ENCODE results near the gene CCDC85C.
A peak's percentile ranks its signal among the peaks of the same experiment; 100 is the strongest.

The CCDC85C gene

DNA sequence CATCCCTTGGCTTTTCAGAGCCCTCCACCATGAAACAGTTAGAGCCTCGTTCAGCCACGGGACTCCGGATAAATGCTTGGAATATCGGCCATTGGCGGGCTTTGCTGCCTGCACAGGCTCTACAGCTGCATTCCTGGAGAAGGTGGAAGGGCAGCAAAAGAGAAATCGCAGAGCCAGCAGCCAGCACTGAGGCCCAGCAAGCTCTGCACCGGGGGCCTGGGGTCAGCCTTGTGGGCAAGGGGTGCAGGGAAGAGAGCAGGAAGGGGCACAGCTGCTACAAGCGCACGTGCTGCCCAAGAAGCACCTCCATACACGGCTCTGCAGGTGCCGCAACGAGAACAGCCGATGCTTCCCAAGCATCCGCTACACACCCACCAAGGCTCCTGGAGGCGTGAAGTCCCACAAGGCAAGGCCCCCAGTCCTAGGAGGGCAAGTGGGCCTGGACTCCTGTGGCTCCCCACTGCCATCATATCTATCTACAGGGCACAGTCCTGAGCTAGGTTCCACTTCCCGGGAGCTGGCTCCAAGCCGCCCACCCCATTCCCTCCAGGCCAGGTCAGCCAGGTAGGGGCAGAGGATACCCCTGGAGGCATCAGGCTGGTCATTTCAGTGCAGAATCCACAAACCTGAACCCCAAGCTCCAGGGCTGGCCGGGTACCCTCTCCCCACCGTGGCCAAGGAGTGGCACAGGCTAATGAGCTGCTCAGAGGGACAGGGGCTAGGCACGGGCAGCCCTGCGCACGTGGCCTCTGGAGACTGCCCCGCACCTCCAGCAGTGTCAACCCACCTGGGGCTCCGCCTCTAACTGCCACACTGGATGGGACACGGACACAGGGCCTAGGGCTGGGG, 82.6 kb downstream of the CCDC85C start:
- peaks cover 8% of the 10 kb centered on the region for H3K4me1 Mint-ChIP-seq (ENCODE audit: low read depth)

DNA sequence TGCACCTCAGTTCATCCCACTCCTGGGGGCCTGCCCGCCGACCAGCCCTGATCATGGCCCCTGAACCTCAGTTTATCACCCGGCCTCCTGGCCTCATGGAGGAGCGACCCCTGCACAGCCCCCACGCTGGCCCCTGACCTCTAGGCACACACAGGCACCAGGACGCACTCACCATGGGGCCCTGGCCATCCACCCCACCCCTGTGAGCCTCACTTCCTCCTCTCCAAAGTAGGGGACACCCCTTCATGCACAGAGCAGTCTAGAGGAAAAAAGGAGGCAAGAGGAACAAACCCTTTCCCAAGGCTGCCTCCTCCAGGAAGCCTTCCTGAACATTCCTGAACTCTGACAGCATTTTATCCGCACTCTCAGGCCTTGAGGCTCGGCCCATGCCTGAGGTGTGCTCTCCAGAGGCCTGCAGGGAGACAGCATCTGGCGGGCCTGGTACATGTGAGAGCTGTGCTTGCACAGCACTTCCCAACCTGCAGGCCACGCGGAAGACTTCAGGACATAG, 83.4 kb downstream of the CCDC85C start:
- Mint-ChIP-seq H3K27ac (peak overlapping the region; percentile 55), H3K4me3 (no peak overlapping the region), H3K9me3 (no peaks in the 10 kb centered on the region), H3K4me1 (ENCODE audit: low read depth) (peaks cover 8% of the 10 kb centered on the region), H3K27me3 (no peaks in the 10 kb centered on the region), H3K36me3 (ENCODE audit: low read depth) (no peaks in the 10 kb centered on the region)
- no peak for DNase-seq

More for the DNA sequence above, 82.6 kb downstream of the CCDC85C start:
- no peak for DNase-seq
- H3K4me3 Mint-ChIP-seq = no peak overlapping the region
- H3K36me3 Mint-ChIP-seq (ENCODE audit: low read depth) = no peaks in the 10 kb centered on the region
- peak overlapping the region; percentile 55 for H3K27ac Mint-ChIP-seq
- H3K9me3 Mint-ChIP-seq = no peaks in the 10 kb centered on the region
- H3K27me3 Mint-ChIP-seq = no peaks in the 10 kb centered on the region

- Mint-ChIP-seq H3K4me1 (ENCODE audit: low read depth) (peaks cover 3% of the 10 kb centered on the region), H3K27me3 (no peaks in the 10 kb centered on the region), H3K36me3 (ENCODE audit: low read depth) (no peaks in the 10 kb centered on the region), H3K9me3 (no peaks in the 10 kb centered on the region), H3K4me3 (no peak overlapping the region), H3K27ac (no peak overlapping the region)
- no peak for DNase-seq
Observed at GRCh38 chr14:99519931-99520421, 84.0 kb downstream of the CCDC85C start.

DNA sequence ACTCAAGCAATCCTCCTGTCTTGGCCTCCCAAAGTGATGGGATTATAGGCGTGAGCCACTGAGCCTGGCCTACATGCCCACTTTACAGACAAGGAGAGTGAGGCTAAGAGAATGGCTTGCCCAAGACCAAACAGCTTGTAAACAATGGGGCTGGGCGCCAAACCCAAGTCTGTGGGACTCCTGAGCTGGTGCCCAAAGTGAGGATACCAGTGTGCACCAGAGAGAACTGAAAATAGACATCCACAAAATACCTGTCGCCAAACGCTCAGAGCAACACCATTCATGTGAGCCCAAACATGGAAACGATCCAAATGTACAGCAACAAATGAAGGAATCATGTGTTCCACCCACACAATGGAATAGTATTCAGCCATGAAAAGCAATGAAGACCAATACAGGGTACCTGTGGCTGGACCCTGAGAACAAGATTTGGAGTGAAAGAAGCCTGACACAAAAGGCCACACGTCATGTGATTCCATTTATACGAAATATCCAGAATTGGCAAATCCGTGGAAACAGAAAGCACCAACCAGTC, 84.6 kb downstream of the CCDC85C start:
- Mint-ChIP-seq H3K27me3 (no peaks in the 10 kb centered on the region), H3K27ac (no peak overlapping the region), H3K4me1 (ENCODE audit: low read depth) (no peaks in the 10 kb centered on the region), H3K36me3 (ENCODE audit: low read depth) (no peaks in the 10 kb centered on the region), H3K4me3 (no peak overlapping the region), H3K9me3 (no peaks in the 10 kb centered on the region)
- DNase-seq = no peak

- no peaks in the 10 kb centered on the region for H3K4me1 Mint-ChIP-seq (ENCODE audit: low read depth)
- H3K4me3 Mint-ChIP-seq = no peak overlapping the region
- no peaks in the 10 kb centered on the region for H3K27me3 Mint-ChIP-seq
- H3K9me3 Mint-ChIP-seq = no peaks in the 10 kb centered on the region
- no peak overlapping the region for H3K27ac Mint-ChIP-seq
- peaks cover 5% of the 10 kb centered on the region for H3K36me3 Mint-ChIP-seq (ENCODE audit: low read depth)
- peak; percentile 93 for DNase-seq
Observed at GRCh38 chr14:99518441-99519346, 85.3 kb downstream of the CCDC85C start.

- Mint-ChIP-seq H3K9me3 (no peaks in the 10 kb centered on the region), H3K27me3 (no peaks in the 10 kb centered on the region), H3K36me3 (ENCODE audit: low read depth) (peaks cover 10% of the 10 kb centered on the region), H3K27ac (no peak overlapping the region), H3K4me1 (ENCODE audit: low read depth) (no peaks in the 10 kb centered on the region), H3K4me3 (no peak overlapping the region)
- DNase-seq = no peak
Observed at GRCh38 chr14:99517643-99518381, 86.2 kb downstream of the CCDC85C start.

DNA sequence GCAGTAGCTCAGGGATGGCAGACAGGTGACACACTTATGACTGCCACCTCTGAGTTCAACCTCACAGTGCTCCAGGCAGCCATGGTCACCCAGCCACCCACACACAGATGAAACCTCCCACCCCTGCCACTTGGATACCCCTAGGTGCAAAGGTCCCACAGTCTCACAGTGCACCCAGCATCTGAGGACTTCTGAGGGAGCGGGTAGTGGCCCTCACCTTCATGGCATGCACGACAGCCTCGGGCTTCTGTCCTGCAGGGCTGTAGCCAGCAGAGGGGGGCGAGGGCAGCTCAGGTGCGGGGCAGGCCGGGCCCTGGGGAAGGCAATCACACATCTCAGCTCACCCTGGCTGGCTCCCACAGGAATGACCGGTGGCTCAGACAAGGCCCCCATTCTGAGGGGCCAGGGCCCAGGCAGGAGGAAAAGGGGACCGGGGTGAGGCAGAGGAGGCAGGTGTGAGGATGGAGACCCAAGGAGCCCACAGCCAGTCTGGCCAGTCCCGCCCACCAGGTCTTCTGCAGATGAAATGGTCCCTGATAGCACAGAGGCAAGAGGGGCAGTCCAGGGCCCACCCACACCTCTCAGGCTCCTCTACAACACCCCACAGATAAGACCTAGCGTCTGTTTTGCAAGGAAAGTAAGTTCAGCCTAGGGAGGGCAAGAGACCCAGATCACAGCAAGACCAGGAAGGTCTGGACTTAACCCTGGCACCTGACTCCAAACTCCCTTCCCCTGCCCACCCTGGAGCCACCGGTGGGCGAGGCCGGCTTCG, 87.0 kb downstream of the CCDC85C start:
- no peaks in the 10 kb centered on the region for H3K27me3 Mint-ChIP-seq
- peaks cover 16% of the 10 kb centered on the region for H3K36me3 Mint-ChIP-seq (ENCODE audit: low read depth)
- H3K4me1 Mint-ChIP-seq (ENCODE audit: low read depth) = no peaks in the 10 kb centered on the region
- DNase-seq = no peak
- H3K27ac Mint-ChIP-seq = no peak overlapping the region
- H3K4me3 Mint-ChIP-seq = no peak overlapping the region
- no peaks in the 10 kb centered on the region for H3K9me3 Mint-ChIP-seq

DNA sequence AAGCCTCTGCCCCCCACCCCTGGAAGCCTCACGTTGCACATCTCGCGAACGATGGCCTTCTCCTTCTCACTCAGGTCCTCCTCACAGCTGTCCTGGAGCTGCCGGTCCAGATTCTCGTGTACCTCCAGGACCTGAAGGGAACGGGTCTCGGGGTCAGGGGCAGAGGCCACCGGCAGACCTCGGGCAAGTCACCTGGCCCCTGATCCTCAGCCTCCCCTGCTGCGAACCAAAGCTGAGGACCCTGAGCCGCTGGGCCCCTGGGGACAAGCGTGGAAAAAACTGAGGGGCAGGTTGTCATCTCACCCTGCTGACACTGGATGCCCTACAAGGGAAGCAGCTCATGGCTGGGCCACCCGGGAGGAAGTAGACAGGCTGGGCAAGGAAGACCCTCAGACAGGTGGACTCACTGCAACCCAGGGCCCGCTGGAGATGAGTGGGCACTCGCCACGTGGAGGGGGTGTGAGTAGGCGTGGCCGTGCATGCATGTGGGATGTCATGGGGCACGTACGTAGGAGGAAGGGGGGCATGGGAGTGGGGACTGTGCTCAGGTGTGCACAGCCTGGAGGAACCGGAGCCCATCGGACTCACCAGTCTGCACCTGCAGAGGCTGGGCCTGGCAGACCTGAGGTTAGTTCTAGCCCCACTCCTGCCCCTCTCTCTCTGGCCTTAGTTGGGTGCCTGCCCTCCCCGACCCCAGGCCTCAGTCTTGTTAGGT, 87.7 kb downstream of the CCDC85C start:
- Mint-ChIP-seq H3K27me3 (no peaks in the 10 kb centered on the region), H3K9me3 (no peaks in the 10 kb centered on the region), H3K4me3 (no peak overlapping the region), H3K36me3 (ENCODE audit: low read depth) (peaks cover 23% of the 10 kb centered on the region), H3K4me1 (ENCODE audit: low read depth) (no peaks in the 10 kb centered on the region), H3K27ac (no peak overlapping the region)
- peak; percentile 28 for DNase-seq

DNA sequence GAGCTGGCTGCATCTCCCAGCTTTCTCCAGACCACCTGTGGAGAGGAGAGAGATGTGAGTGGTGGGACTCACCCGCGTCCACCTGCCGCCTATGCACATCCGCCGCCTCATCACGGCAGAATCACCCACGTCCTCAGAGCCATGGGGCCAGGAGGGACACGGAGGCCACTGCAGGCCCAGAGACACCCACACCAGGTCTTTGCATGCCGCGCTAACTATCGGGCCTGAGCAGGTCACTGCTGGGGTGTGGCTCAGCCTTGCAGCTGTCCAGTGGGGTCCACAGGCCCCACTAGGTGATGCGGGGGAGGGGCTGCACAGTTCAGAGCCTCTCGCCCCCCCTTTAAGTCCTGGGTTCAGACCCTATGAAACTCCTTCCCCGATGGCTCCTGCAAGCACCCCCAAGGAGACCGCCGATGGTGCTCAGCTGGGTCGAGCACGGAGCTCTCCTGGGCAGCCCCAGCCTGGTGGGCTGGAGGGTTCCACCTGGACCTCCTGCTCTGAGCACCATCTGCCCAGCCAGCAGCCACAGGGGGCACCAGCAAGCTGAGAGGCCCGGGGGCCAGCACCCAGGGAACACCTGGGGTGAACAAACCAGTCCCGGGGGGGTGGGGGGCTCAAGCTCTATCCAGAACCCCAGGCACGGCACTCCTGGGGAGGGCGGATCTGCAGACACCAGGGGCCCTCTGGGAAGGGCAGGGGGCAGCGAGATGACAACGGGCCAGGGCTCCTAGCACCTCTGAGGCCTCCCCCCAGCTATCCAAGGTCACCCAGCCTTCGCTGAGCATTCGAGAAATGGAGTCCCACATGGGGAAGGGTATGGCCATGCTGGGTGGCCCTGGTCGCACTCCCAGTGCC, 88.5 kb downstream of the CCDC85C start:
- H3K4me3 Mint-ChIP-seq = no peak overlapping the region
- DNase-seq = peak; percentile 27
- H3K9me3 Mint-ChIP-seq = no peaks in the 10 kb centered on the region
- peaks cover 31% of the 10 kb centered on the region for H3K36me3 Mint-ChIP-seq (ENCODE audit: low read depth)
- no peaks in the 10 kb centered on the region for H3K27me3 Mint-ChIP-seq
- no peak overlapping the region for H3K27ac Mint-ChIP-seq
- no peaks in the 10 kb centered on the region for H3K4me1 Mint-ChIP-seq (ENCODE audit: low read depth)

DNA sequence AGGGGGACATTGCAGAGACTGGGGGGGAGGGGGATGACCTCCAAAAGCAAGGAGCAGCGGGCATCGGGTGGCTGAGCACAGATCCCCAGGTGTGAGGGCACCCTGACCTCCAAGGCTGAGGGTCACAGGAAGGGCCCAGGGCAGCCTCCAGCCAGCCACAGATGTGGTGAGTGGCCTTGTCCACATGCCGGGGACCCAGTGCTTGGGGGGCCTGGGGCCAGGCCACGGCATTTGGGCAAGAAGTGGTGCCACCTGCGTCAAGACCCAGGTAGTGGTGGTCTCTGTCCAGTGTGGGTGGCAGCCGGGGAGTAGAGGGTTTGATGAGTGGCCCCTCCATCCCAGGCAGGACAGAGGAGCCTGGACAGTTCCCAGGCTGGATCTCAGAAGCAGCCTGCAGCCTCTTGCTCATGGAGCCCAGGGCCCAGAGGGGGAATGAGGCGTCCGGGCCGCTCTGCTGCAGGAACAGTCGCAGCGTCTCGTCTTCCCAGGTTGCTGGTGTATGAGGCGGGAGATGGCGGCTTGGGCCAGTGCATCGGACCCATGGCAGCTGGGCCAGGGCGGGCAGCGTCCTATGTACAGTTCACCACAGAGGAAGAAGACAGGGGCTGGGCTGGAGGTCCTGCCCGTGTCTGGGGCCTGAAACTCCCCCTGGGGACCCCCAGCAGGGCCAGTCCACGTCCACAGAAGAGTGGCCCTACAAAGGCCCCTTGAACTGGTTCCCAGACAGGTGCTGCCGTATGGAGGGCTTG, 89.3 kb downstream of the CCDC85C start:
- H3K4me3 Mint-ChIP-seq = no peak overlapping the region
- no peaks in the 10 kb centered on the region for H3K9me3 Mint-ChIP-seq
- DNase-seq = peak; percentile 29
- no peak overlapping the region for H3K27ac Mint-ChIP-seq
- H3K4me1 Mint-ChIP-seq (ENCODE audit: low read depth) = no peaks in the 10 kb centered on the region
- peaks cover 32% of the 10 kb centered on the region for H3K36me3 Mint-ChIP-seq (ENCODE audit: low read depth)
- H3K27me3 Mint-ChIP-seq = no peaks in the 10 kb centered on the region

DNA sequence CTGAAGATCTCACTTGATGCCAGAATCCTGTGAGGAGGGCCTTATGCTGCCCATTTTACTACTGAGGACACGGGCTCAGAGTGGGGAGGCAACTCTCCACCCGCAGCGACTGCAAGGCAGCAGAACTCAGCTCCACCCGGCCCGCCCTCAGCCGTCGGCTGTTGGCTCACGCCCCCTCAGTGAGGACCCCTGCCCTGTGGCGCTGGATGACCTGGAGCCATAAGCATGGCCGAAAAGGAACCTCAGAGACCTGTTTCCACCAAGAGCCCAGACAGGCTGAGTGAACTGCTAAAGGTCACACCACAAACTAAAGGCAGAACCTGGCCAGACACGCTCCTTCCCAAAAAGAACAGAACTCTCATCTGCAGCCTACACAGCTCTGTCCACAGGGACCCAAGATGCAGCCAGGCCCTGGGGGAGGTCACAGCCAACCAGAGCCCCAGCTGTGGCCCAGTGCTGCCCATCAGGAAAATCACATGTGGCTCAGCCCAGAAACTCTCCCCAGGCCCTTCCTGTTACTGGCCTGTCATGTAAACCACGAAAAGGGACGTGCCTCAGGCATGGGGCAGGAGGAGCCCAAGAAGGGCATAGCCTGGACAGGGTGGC, 90.0 kb downstream of the CCDC85C start:
- no peaks in the 10 kb centered on the region for H3K9me3 Mint-ChIP-seq
- peak; percentile 30 for DNase-seq
- no peaks in the 10 kb centered on the region for H3K4me1 Mint-ChIP-seq (ENCODE audit: low read depth)
- H3K27me3 Mint-ChIP-seq = no peaks in the 10 kb centered on the region
- H3K27ac Mint-ChIP-seq = peak overlapping the region; percentile 26
- H3K36me3 Mint-ChIP-seq (ENCODE audit: low read depth) = peaks cover 39% of the 10 kb centered on the region
- no peak overlapping the region for H3K4me3 Mint-ChIP-seq
